DMS153 treated with DMSO at 0.1 percent for 48 hours (cell line): Measurements from ENCODE around the gene MSTN.
"Not testable (repeated sequence)": the region's sequence is repeated elsewhere in the genome, so short reads cannot be mapped to it uniquely, and the experiment has no call there.

Experiments used
- DNase-seq: peaks from one replicate; lab custom pipeline; 2025; ENCODE audit not compliant: unreplicated experiment; lab: John Stamatoyannopoulos, UW

MSTN gene

DNA sequence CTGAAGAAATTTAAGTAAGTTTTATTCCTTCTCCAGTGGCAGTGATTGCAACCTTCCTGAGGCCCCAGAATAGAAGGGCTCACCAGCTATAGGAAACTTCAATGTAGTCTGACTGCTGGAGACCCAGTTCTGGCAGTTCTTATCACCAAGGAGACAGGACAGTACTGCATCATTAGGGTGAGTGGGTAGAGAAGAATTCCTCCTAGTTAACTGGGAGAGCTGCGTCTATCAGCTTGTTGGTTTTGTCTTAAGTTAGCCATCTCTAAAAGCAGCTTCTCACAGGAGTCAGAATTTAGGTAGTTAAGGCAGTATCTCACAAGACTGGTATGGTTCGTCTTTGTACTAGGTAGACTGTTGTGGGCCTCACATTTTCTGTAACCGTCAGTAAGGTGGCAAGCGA, 3.3 kb upstream of the MSTN start:
- no peak for DNase-seq

DNA sequence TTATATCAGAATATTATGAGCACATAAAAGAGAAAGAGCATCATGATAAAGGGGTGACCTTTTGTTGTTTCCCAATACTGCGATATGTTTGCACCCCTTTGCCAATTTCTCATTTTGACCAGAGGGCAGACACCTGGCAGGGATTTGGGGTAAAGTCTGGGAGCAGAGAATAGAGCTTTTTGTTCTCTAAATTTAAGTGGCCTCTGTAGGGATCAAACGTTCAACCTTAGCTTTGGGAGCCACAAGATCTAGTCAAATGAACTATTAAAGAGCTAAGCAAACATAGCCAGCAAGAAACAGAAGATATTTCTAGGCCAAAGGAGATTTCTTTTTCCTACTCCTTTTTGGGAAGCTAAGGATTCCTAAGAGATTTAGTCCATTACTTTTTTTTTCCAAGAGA, 1.1 kb upstream of the MSTN start:
- DNase-seq = no peak

DNA sequence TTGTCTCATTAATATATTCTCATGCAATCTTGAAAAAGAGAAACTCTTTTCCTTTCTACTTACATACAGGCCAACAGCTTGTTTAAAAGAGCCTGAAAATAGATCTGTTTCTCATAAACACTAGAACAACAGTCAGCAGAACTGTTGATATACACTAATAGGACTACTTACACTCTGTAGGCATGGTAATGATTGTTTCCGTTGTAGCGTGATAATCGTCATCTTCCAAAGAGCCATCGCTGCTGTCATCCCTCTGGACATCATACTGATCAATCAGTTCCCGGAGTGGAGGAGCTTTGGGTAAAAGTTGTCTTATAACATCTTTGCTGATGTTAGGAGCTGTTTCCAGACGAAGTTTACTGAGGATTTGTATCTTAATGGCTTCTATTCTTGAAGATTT, 476 bp downstream of the MSTN start:
- DNase-seq = no peak

DNA sequence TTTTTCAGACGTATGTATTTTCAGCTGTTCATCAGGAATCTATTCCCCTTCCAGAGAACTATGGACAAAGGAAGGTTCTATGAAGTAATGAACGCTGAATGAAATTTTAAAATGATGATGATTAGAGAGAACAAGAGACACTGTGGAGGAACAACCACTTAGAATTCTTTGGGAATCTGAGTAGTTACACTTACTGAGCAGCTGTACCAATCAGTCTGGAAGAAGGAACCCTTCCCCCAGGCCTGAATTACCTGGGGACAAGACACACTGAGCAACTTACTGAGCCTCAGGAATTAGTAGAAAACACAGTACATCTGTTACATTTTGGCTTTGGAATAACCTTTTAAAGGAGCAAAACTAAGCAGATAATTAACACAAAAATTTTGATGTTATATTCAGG, 1.9 kb downstream of the MSTN start:
- no peak for DNase-seq

DNA sequence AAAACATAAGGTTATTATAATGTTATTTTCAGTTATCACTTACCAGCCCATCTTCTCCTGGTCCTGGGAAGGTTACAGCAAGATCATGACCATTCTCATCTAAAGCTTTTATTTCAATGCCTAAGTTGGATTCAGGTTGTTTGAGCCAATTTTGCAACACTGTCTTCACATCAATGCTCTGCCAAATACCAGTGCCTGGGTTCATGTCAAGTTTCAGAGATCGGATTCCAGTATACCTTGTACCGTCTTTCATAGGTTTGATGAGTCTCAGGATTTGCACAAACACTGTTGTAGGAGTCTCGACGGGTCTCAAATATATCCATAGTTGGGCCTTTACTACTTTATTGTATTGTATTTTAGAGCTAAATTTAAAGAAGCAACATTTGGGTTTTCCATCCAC, 2.5 kb downstream of the MSTN start:
- no peak for DNase-seq

DNA sequence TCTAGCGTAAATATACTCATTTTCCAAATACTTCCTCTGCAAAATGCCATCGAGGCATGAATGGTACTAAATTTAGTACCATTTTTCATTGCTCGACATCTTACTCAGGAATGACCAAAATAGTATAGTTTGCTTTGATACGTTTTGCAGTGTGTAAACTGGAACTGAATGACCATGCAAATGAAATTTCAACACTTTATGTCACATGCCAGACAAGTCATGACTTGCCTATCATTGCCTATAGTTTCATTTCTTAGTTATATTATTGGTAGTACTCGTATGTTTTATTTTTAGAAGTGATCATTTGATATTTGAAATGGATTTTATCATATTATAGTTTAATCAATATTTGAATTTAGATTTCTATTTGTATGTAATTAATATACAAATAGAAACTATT, 9.1 kb downstream of the MSTN start:
- DNase-seq = no peak

DNA sequence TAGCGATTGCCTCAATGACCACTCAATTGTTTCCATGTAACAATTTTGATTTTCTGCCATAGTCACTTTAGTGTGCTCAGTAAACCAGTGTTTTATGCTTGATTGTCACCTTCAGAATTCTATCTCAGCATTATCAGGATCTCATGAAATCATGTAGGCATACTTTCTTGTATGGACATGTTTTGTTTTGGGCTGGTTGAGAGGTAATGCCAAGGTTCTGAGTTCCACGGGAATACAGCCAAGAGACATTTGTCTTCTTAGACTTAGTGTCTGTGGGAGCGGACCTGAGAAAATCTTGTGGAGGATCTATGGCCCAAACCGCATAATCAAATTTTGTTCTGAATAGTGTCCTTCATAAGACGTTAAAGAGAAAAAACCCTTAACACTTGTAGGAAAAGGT, 10.2 kb downstream of the MSTN start:
- no peak for DNase-seq

DNA sequence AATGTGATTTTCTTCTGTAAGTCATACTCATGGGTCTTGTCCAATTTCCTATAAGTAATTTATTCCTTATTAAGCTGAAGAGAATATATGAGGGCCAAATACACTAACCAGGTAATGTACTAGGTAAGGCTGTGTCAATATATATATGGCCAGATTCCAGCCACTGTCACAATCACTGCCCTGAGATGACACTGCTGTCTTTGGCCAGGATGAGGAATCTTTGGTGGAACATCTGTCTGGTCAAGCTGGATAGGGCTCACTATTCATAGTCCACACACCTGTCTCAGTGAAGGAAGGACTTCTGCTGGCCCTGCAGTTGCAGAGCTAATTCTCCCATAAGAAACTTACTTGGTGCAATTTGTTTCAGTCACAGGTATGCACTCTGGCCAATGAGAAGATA, 11.3 kb downstream of the MSTN start:
- DNase-seq = no peak

DNA sequence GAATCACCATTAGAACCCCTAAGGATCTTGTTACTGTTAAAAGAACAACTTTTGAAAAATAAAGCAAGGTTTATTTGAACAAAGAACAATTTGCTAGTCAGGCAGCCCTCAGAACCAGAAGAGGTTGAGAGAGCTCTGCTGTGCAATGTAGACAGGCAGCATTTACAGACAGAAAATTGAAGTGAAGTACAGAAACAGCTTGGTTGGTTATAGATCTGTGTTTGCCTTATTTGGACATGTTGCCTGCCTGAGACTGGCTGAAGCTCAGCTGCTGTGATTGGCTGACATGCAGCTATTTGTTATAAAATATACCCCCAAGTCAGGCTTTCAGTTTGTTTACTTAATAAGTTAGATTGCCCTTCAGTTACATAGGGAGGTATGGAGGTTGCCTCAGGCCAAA, 12.5 kb downstream of the MSTN start:
- no peak for DNase-seq

DNA sequence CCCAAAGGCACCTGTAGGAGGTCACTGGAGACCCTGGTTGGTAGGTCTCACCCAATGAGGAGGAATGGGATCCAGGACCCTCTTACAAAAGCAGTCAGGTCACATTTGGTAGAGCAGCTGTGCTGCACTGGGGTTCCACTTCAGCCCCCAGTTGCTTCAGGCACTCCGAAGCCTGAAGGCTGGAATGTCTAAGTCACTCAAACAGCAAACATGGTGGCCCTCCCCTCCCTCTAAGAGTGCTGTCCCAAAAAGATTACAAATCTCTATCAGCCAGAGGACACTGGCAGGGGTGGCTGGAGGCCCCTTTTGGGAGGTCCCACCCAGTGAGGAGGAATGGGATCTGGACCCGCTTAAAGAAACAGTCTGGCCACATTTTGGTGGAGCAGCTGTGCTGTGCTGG, 17.7 kb downstream of the MSTN start:
- DNase-seq = no peak

DNA sequence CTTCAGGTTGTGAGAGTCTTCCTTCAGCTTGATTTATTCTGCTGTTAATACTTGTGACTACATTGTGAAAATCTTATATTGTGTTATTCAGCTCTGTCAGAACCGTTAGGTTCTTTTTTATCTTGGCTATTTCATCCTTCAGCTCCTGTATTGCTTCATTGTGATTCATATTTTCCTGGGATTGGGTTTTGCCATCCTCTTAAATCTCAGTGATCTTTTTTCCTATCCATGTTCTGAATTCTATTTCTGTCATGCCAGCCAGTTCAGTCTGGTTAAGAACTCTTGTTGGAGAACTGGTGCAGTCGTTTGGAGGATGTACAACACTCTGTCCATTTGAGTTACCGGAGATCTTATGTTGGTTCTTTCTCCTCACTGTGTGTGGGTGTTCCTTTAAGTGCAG, 19.1 kb downstream of the MSTN start:
- DNase-seq = no peak

DNA sequence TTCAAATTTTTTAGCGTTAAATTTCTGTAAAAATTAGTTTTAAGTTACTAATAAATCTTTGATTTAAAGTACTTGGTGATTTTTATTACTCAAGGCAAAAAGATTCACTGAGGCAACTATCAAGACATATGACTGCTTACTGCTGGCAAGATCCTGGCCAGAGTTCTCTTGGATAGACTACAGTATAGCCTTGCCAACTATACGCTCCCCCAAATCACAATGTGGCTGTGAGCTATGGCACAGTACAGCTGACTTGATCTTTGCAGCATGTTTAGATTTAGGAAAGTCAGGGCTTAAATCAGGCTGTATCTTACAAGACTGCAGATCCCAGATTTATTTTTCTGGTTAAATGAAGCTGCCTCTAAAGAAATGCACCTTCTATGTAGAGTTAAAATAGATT, 26.5 kb downstream of the MSTN start:
- no peak for DNase-seq

DNA sequence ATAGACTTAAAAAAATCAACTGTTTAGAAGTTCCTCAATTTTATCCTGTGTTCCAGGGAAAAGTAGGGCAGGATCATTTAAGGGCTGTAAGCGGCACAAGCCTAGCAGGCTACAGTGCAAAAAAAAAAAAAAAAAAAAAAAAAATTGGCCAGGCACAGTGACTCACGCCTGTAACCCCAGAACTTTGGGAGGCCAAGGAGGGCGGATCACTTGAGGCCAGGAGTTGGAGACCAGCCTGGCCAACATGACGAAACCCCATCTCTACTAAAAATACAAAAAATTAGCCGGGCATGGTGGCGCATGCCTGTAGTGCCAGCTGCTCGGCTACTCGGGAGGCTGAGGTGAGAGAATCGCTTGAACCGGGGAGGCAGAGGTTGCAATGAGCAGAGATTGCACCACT, 28.1 kb downstream of the MSTN start:
- DNase-seq = not testable (repeated sequence)

DNA sequence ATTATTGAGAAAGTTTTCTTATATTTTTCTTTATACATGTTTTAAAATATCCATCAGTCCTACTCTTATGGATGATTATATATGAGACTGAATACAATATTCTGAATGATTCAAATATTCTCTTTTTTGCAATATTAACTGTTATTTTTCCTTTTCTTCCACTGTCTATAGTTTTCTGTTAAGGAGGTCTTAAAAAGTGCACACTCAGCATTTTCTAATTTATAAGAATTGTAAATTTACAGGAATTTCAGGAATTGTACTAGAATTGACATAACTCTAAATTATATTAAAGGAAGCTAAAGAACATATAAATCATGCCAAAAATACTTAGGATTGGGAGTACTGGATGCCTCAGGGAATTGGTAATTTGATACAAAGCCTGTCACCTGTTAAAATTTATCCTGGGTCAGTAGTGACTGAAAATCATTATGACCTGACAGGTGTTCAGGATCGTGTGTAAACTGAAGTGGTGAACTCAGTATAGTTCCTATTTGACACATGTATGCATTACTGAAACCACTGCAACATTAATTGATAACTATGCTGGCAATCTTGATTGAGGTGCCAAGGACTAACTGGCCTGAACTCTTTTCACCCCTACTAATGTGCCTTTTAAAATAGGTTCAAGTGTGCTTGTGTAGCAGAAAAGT, 30.4 kb downstream of the MSTN start:
- no peak for DNase-seq

DNA sequence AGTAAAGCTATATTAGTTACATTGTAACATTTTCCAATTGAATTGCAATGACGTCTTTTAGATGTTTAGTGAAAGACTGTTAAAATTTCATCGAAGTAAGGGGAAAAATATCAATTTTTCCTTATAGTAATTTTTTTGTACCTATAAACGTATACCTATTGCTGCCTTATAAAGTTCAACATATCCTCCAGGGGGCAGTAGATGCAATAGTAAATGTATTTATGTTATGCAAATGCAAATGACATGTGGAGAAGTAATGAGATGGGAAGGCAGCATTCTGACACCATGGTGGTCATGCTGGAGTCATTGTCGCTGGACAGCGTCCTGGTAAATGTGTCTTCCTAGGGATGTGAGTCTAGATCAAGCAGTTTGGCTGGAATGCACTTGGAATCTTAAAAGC, 38.7 kb downstream of the MSTN start:
- DNase-seq = peak; percentile 22

DNA sequence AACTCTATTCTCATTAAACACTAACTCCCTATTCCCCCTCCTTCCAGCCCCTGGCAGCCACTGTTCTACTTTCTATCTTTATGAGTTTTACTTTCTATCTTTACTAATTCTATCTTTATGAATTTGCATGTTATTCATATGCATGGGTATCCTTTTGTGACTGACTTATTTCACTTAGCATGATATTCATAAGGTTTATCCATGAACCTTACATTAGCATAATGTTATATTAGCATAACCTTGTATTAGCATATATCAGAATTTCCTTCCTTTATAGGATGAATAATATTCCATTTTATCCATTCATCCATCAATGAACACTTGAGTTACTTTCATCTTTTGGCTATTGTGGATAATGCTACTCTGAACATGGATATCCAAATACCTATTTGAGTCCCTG, 41.8 kb downstream of the MSTN start:
- DNase-seq = no peak

DNA sequence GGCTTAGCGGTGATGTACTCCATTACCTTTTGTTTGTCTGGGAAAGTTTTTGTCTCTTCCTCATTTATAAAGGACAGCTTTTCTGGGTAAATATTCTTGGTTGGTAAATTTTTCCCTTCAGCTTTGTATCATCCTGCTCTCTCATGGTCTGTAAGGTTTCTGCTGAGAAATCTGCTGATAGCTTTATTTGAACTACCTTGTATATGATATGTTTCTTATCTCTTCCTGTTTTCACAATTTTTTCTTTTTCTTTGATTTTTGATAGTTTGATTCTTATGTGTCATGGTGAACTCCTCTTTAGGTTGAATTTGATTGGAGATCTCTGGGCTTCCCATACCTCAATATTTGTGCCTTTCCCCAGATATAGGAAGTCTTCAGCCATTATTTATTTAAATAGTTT, 44.7 kb downstream of the MSTN start:
- no peak for DNase-seq

DNA sequence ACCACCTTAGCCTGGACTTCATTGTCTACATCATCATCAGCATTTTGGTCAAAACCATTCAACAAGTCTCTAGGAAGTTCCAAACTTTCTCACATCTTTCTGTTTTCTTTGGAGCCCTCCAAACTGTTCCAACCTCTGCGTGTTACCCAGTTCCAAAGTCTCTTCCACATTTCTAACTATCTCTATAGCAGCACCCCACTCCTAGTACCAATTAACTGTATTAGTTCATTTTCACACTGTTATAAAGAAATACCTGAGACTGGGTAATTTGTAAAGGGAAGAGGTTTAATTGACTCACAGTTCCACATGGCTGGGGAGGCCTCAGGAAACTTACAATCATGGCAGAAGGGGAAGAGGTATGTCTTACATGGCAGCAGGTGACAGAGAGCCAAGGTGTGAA, 46.6 kb downstream of the MSTN start:
- DNase-seq = not testable (repeated sequence)
